Stimulated activated CD4-positive, alpha-beta T cell treated with anti-CD3 and anti-CD28 coated beads, Interleukin-12 subunit alpha, Interleukin-12 subunit beta, amount 100 ng/mL, for 48 hours (primary cell): Measurements from ENCODE around the gene NISCH.
"Not testable (repeated sequence)": the region's sequence is repeated elsewhere in the genome, so short reads cannot be mapped to it uniquely, and the experiment has no call there.

Experiments used
- DNase-seq, 3 donors: peaks; one replicate each; pipeline ENCODE4 v3.0.0-alpha.2; 2020; ENCODE audit warnings: low read depth in 2 of 3, low spot score in 1 of 3

NISCH gene

DNA sequence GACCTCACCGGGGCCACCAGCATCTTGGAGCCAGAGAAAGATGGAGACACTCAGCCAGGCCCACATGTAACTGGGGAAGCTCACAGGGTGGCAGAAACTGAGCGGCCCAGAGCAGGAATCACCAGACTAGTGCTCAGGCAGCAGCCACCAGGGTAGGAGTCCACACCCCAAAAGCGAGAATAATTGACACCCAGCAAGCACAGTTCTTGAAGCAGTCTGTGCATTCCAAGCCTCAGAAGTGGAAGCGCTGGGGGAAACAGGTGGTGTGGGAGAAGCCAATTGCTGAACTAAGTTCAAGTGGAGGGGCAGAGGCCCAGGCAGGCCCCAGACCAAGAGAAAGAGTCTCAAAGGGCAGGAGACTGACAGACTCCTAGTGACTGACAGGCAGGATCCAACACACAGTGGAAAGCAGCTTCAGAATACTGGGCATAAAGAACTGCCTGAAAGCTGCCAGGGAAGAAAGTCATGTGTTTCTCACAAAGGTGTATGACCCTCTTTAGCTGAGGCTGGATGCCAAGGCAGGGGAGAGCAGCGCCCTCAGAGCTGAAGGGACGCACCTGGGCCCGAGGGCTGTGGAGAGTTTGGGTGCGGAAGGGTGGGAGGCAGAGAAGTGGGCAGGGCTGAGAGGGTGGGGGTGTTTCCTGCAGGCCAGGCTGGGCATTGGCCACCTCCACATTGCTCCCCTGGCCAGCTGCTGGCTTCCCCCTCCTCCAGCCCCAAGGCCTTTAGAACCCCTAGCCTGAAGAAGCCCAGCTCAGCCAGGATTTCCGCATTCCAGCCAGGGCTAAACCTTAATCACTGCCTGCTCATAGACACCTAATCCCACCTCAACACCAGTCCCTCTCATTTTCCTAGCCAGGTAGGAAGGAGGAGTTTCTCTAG lies 70.5 kb downstream of the NISCH start:
- no peak for DNase-seq

DNA sequence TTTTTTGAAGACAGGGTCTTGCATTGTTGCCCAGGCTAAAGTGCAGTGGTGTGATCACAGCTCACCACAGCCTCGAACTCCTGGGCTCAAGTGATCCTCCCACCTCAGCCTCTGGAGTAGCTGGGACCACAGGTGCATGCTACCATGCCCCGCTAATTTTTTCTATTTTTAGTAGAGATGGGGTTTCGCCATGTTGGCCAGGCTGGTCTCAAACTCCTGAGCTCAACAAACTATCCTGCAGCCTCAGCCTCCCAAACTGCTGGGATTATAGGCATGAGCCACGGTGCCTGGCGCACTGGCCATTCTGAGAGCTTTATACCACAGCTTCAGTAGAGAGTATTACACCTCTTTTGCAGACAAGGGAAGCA lies 71.3 kb downstream of the NISCH start:
- not testable (repeated sequence) for DNase-seq

DNA sequence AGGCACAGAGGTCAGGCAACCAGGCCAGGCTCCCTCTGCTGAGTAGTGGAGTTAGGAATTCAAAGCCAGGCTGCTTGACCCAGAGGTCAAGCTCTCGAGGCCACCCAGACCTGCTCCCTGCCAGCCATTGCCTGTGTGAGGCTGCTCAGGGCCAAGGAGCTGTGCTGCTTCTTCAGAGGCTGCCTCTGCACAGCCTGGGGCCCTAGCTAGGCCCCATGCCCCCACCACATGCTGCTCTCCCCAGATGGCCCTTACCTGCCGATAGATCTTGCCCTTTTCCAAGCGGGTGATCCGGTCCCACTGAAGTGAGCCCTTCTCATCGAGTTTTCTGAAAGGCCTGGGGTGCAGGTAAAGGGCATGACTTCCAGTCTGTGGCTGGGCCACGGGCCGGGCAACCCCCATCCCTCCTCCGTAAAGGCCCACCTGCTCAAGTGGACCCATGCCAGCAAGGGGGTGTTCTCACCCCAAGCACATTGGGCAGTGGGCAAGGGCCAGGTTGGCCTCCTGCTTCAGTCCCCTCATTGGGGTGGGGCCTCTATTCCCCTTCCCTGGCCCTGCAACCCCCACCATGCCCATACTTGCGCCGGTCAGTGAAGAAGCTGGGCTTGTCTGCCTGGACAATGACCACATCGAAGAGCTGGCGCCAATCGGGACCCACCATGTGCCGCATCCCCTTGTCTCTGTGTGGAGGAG lies 71.8 kb downstream of the NISCH start:
- no peak for DNase-seq

DNA sequence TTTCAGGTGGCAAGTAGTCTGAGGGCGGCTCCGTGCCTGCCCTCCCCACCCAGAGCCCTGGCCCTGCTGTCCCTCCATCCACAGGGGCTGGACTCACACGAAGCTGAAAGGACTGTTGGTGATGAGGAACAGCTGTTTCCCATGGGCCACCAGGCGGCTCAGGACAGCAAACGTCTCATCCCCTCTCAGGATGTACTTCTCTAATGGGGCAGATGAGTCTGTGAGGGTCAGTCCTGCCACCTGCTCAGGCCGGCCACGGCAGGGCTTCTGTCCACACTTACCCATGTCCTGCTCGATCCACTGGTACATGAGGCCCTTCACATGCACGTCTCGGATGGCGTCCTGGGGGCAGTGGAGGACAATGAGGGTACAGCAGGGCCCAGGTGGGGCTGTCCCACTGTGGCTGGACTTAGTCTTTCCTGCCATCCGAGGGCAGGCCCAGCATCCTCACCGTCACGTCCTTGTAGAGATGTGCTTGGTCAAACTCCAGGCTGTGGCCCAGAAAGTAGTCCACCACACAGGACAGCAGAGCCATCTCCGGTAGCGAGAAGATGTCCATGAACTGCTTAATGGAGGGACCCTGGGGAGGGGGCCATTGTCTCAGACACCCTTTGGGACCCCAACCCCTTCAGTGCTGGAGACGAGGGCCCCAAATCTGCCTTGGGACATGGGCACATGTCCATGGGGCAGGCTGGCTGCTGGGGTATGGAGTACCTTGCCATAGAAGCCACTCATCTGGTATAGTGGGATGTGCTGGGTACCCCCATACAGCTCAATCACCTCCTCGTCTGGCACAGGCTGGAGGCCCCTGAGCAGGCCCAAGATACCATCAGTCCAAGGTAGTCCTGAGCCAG lies 72.6 kb downstream of the NISCH start:
- no peak for DNase-seq

DNA sequence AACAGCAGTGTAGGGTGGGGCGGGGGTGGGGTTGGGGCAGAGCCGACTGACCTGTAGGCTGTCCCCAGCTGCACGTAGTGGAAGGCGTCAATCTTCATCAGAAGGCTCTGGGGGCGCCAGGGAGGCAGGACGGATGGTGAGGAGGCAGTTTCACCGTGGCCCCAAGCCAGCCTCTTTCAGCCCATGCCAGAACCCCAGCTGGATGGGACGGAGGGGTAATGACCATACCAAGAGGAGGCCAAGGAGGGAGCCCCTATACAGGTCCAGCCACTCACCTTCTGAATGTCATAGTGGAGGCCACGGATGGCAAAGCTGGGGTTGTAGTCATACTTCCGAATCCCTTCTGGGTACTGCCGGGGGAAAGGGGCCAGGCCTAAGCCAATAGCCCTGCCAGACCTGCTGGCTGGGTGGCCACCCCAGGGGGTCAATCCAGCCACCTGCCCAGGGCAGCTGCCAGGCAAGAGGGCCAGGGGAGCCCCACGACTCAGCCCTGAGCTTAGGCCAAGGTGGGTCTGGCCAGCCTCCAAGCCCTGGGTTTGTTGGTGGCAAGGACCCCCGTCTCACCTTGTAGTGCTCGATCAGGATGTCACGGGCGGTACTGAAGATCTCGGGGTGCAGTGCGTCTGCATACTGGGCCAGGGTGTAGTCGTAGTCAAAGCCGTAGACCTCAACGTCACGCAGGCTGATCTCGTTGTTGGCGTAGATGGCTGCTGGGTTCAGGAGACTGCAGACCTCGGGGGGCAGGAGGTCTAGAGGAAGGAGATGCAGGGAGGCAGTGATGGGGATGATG lies 73.4 kb downstream of the NISCH start:
- no peak for DNase-seq

DNA sequence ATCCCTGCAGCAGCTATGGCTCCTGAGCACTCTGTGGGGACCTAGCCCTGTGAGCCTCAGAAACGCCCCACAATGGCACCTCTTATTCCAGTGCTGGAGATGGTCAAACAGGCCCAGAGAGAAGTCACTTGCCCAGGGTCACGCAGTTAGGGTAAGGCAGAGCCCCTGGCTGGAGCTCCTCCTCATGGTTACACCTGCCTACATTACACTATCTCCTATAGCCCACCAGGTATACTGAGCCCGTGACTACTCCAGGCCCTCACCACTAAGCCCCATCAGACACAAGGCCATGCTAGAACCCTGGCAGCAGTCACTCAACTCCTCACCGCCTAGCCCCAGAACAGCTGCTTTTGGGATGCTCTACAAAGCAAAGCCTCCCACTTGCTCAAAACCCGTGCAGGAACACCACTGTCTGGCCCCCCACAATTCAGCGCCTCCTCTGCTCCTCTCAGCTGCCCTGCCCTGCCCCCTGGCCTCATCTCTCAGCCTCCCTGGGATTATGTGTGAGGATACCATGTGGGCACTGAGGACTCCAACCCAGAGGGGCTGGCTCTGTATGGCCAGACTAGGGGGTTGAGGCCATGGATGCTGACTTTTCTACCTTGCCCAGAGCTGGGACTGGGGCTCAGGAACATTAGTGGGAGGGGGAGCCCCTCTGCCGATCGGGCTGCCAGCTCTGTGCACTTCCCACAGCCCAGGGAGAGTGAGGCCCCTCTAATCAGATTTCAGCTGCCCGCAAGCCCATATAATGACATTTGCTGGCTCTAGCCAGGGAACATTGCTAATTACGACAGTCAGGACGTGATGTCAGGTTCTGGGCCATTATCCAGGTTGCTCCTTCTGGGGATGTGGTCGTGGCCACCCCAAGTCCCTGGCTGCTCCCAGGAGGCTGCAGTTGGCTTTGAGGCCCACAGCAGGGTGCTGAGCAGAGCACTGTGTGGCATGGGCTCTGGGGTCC lies 74.3 kb downstream of the NISCH start:
- no peak for DNase-seq

DNA sequence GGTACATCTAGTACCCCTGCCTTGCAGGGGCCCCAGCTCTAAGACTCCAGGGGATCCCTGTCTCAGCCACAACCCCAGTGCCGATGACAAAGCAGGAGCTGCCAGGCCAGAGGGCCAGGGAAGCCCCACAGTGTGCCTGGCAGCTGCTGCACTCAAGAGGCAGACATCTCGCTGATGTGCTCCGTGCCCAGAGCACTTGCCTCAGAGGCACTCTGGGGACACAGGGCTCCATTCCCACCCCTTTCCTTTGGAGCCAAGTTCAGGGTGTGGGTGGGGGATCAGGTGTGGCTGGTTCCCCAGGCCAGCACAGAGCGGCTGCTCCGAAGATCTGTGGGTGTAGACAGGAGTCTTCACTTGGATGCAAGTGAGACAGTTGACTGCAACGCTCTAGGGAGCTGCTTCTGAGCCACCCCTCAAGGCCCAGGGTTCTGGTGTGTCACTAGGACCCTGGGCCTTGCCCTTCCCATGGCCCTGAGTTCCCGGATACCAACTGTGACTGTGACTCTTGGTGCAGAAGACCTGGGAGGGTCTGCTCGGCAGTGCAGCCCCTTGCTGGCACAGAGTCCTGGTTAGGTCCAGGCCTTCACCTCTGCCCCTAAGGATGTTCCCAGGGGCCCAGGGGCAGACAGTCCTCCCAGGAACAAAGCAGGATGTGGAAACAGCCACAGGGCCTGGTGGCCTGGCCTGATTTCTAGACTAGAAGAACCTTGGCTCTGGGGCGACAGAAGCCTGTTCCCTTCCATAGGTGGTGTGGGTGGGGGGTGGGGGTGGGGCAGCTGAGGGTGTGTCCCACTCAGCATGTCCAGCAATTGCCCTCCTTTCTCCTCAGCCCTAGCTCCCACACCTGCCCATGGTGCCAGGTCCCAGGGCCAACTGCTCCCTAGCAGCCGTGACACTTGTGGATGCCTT lies 75.8 kb downstream of the NISCH start:
- no peak for DNase-seq

DNA sequence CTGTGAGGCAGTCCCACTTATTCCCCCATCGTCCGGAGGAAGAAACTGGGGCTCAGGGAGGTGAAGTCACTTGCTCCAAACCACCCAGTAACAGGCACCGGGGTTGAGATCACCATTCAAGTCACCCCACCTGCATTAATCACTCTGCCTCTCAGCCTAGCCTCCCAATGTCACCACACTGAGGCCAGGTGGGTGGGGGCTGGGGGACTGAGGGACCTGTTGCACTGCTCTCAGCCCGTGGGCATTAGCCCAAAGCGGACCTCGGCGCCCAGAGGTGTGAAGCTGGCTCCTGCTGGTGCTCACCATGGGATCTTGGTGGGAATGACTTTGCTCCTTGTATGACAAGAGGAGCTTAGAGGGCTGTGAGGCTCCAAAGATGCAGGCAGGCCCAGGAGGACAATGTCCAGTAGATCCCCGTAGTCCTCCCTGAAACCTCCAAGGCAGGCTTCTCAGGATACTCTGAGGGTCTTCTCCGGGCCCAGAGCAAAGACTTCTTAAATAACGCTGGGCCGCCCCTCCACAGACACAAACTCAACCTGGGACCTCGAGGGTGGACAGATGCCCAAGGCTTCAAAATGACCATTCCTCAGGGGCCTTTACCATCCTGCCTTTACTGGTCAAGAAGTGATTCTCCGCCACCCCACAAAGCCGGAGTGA lies 76.6 kb downstream of the NISCH start:
- DNase-seq, result no peak

DNA sequence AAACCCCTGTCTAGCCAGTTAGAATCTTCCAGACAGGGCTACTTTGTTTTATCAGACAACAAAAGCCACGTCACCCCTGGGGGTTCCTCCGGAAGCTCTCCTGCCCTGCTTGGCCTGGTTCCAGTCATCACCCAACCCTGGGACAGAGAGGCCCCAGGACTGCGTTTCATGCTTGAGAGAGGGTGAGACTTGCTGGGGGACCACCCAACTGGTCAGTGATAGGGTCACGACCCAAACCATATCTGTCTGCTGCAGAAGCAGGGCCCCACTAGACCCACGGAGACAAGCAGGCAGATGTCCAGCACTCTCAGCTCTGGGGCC lies 77.1 kb downstream of the NISCH start:
- DNase-seq, result no peak

DNA sequence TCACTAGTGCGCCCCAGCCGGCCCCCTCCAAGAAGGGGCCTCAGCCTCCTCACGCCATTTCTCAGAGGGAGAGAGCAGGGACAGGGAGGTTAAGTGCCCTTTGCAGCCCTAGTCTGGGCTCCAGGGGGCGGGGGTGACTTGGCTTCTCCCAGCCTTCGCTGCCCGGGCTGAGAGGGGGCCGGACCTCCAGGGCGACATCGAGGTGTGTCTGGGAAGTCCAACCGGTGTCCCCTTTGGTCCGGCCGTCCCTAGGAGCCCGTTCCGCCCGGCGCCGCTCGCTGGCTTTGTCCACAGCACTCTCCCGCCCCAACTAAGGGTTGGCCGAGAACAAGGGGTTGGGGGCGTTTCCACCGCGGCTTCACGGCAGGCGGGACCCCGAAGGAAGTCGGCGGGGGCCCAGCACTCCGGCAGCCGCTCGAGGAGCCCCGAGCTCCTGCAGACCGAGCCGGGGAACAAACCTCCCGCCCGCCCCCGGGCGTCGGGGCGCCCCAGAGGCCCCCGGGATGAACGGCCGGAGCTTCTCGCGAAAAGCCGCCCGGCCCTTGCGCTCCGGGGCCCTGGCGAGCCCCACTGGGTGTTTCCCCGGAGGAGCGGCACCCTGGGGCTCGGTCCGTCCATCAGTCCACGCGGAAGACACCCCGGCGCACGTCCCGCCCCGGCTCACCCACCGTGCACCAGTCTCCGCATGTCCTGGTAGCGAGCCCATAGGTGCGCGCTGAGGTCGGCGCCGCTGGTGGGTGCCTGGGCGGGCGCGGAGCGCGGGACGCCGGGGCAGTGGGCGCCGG lies 77.6 kb downstream of the NISCH start:
- DNase-seq, result no peak

DNA sequence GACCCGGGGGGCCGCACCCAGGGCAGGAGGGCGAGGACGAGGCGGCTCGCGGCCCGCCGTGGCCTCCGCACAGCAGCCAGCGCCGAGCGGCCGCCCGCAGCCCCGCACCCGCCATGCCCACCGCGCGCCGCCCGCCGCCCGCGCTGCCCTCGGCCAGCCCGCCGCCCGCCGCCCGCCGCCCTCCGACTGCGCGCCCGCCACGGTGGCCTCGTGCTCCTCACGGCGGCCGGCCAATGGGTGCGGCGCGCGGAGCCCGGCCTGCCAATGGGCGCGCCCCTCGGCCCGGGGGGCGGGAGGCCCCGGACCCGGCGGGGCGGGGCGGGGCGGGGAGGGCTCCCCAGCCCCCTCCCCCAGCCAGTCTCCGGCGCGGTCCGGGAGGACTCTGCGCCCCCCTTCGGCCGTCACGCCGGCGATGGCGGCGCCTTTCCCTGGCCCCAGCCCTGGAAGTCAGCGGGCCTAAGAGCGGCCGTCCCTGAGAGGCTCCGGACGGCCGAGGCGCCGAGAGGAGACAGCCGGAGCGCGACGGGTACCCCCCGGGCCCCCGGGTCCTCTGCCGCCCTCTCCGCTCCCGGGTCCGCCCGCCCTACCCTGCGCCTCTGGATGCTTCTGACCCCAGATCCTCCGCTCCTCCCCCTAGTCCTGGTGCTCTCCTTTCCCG lies 78.3 kb downstream of the NISCH start, which contains the start of gene NT5DC2:
Gene NT5DC2, minus strand, starts transcription at position 235 of the 658 bp plus-strand sequence. Its CDS starts 120 bp downstream, at position 115.
- peak in 2 of 3 donors; percentile 32 to 64 for DNase-seq

DNA sequence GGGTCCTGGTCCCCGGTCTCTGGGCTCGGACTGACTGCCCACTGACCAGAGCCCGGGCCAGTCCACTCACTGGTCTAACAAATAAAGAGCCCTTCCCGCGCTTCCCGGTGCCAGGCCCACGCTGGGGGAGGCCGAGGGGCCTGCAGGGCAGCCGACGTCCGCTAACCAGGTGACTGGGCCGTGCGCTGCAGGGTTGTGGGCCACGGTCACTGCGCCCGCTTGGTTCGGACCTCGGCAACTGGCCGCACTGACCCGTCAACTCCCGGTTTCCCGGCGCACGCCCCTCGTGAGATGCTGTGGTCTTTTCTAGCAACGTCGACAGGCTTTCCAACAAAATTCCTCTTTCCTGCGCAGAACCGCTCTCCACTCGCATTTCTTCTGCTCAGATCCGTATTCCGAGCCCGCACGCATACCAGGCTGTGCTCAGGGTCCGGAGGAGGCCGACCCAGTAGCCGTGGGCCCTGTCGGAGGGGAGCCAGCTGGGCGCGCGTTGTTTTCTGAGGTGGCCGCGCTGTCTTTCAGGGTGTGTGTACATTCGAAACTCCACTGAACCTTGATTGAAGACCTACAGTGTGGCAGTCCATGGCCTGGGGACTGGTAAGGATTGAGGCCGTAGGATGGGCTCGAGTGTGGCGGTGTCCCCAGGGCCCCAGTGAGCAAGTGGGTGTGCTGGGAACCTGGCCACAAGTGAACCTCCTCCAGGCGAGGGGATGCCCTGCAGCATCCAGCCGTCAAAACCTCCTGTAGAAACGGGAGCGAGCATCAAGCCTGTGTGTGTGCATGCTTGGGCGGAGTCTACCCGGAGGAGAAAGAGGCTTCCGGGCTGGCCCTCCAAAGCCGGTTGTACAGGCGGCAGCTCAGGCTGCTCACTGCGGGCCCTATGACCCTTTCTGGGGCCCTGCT lies 79.1 kb downstream of the NISCH start:
- DNase-seq, result no peak

DNA sequence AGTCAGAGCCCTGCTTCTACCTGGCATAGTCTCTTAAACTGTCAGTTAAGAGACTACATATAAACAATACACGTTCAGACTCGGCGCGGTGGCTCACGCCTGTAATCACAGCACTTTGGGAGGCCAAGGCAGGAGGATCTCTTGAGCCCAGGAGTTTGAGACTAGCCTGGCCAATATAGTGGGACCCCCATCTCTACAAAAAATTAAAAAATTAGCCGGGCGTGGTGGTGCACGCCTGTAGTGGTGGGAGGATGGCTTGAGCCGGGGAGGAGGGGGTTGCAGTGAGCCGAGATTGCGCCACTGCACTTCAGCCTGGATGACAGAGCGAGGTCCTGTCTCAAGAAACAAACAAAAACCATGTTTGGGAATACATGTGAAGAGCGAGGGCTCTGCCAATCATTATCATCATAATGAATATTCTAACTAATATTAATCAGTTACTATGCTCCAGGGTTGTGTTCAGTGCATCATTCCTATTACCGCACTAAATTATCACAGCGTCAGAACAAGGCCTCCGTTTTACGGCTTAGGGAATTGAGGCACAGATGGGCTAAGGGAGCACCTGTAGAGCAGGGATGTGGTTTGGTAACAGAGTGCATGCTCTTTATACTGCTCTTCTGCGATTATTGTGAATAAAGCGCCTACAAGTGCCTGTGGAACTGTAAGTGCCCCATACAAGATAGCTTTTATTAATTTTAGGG lies 80.2 kb downstream of the NISCH start:
- no peak for DNase-seq

DNA sequence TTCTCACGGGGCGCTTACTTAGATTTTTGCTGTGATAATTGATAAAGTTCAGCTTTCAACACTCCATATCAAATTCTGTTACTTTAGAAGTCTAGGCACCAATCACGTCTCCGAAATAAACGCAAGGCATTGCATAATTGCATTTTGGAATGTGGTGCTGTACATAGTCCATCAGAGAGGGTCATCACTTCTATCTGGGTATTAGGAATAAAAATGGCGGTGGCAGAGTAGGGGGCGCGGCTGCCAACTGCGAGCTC lies 80.6 kb downstream of the NISCH start:
- no peak for DNase-seq

DNA sequence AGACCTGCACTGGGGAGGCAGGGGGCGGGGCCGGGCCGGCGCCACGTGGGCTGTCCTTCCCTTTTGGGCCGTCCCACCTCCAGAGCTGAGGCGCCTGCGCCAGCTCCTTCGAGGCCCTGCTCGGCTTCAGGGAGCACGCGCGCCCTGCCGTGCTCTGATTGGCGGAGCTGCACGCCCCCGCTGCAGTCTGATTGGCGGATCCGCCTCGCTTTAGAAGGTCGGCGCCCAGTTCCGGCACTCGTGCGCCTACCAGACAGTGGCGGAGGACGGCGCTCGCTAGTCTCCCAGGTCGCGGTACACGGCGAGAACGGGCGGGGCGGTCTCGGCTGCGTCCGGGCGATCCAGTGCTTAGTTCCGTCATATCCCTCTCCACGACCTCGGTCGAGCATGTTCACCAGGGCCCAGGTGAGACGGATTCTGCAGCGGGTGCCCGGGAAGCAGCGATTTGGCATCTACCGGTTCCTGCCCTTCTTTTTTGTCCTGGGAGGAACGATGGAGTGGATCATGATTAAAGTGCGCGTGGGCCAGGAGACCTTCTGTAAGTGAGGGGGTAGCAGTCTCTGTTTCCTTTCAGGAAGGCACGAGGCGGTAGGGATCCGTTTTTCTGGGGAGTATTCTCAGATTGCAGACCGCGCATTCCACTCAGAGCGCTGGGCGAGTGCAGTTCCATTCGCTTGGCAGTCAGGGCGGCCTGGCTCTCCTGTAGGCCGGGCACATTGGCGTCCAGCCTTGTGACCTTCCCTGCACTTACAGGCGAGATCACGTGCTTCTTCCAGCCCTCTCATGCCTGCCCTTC lies 81.2 kb downstream of the NISCH start, which contains the start of gene UQCC5:
Gene UQCC5, plus strand, starts transcription at position 237 of the 796 bp plus-strand sequence. Its CDS starts 151 bp downstream, at position 388.
- peak; percentile 94 to 97 (median 97) for DNase-seq
